Measurements from ENCODE around the gene CDH16.
"Not testable (repeated sequence)": the region's sequence is repeated elsewhere in the genome, so short reads cannot be mapped to it uniquely, and the experiment has no call there.

The CDH16 gene

GRCh38 chr16:66874079-66874775, 44.5 kb downstream of the CDH16 start:
- no peak for DNase-seq (ENCODE audit: low read depth in 1 of 2, low spot score in 1 of 2)

- DNase-seq (ENCODE audit: low read depth in 1 of 2, low spot score in 1 of 2), result no peak
Measured at GRCh38 chr16:66873685-66874055, 45.0 kb downstream of the CDH16 start.

- DNase-seq (ENCODE audit: low read depth in 1 of 2, low spot score in 1 of 2), result peak; percentile 77 to 80
Measured at GRCh38 chr16:66872943-66873684, 45.6 kb downstream of the CDH16 start.

- no peak for DNase-seq (ENCODE audit: low read depth in 1 of 2, low spot score in 1 of 2)
Measured at GRCh38 chr16:66872559-66872942, 46.1 kb downstream of the CDH16 start.

- DNase-seq (ENCODE audit: low read depth in 1 of 2, low spot score in 1 of 2), result no peak
Measured at GRCh38 chr16:66871840-66872239, 46.8 kb downstream of the CDH16 start.

GRCh38 chr16:66871363-66871762, 47.3 kb downstream of the CDH16 start:
- DNase-seq (ENCODE audit: low read depth in 1 of 2, low spot score in 1 of 2), result not testable (repeated sequence)

- DNase-seq (ENCODE audit: low read depth in 1 of 2, low spot score in 1 of 2), result no peak
Measured at GRCh38 chr16:66869424-66869823, 49.3 kb downstream of the CDH16 start.

GRCh38 chr16:66863707-66864106, 55.0 kb downstream of the CDH16 start:
- DNase-seq (ENCODE audit: low read depth in 1 of 2, low spot score in 1 of 2), result no peak

GRCh38 chr16:66862023-66862520, 56.6 kb downstream of the CDH16 start:
- no peak for DNase-seq (ENCODE audit: low read depth in 1 of 2, low spot score in 1 of 2)

GRCh38 chr16:66859397-66860068, 59.2 kb downstream of the CDH16 start:
- DNase-seq (ENCODE audit: low read depth in 1 of 2, low spot score in 1 of 2), result no peak

GRCh38 chr16:66858740-66859396, 59.8 kb downstream of the CDH16 start:
- no peak for DNase-seq (ENCODE audit: low read depth in 1 of 2, low spot score in 1 of 2)

Measured in activated T-helper 1 cell treated with anti-CD3 and anti-CD28 coated beads, Interleukin-2, amount 50 U/mL, for 16 hours (primary cell).